ENCODE data around the gene B3GAT2. TPM values are rescaled to one million over a fixed set of nuclear protein-coding genes. Genes with fewer than 3 reads are reported as not detected.

B3GAT2 gene
- polyA plus RNA-seq, 1 donor (not counting 4 experiments of a cell fraction or from before 2014, with no cell fraction given) = 0.01 TPM

DNA sequence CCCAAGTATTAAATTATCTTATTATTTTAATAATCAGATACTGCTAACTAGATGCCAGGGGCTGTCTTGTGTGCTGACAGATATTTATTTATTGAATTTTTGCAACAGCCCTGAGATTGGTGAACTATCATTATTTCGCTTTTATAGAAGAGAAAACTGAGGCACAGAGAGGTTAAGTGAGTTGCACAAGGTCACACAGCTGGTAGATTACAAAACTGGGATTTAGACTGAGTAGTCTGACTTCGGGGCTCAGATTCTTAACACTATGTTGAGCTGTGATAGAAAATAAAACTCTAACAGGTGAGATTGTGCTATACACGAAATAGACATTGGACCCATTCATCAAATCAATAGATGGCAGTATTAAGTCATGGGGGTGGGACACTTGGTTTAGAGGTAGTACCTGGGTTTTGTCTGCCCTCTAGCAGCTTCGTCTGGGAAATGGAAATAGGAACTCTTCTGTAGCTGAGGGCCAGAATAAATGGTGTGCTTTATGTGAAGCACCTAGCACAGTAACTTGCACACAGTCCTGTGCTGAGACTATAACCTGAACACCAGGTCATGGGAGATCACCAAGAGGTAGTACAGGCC, 113.4 kb downstream of the B3GAT2 start:
- Histone ChIP-seq H3K36me3 (ENCODE audit: control insufficient read depth in 2 of 2, extremely low read depth in 1 of 2, insufficient read depth in 2 of 2, low read length in 2 of 2) (no peaks in the 10 kb centered on the region), H2AFZ (ENCODE audit: control insufficient read depth, low read length) (no peak overlapping the region), H3K4me1 (ENCODE audit: control insufficient read depth, extremely low read depth, insufficient read depth, low read length) (peaks cover 6% of the 10 kb centered on the region), H3K9me3 (ENCODE audit: control insufficient read depth, low read depth, low read length) (no peaks in the 10 kb centered on the region), H3K9me1 (ENCODE audit: control insufficient read depth, extremely low read depth, insufficient read depth, low read length) (no peaks in the 10 kb centered on the region), H4K20me1 (ENCODE audit: control insufficient read depth, extremely low read depth, insufficient read depth, low read length) (no peaks in the 10 kb centered on the region), H3K9ac (ENCODE audit: control insufficient read depth, extremely low read depth, insufficient read depth, low read length) (no peak overlapping the region), H3K4me2 (ENCODE audit: control insufficient read depth, extremely low read depth, insufficient read depth, low read depth, low read length) (no peak overlapping the region), H3K27ac (ENCODE audit: control insufficient read depth, insufficient read depth, low read length) (no peak overlapping the region), H3K79me2 (ENCODE audit: control insufficient read depth, insufficient read depth, low read length) (no peaks in the 10 kb centered on the region), H3K4me3 (ENCODE audit: control insufficient read depth in 2 of 3, extremely low read depth in 1 of 3, insufficient read depth in 2 of 3, low read depth in 1 of 3, low read length in 3 of 3) (no peak overlapping the region), H3K27me3 (ENCODE audit: control insufficient read depth, extremely low read depth, insufficient read depth, low read length) (no peaks in the 10 kb centered on the region)
- FAIRE-seq (no peak), DNase-seq (ENCODE audit: low read depth, low spot score) (no peak)
- no peak for TF ChIP-seq EZH2 (IDR thresholded peaks at IDR 0.05; ENCODE audit: low read length)
- peak in 1 of 3 experiments; percentile 3 for TF ChIP-seq CTCF (optimal IDR thresholded peaks at IDR 0.05 in 1 of 3, IDR thresholded peaks at IDR 0.05 in 1 of 3, conservative IDR thresholded peaks at IDR 0.05 in 1 of 3; ENCODE audit: extremely low read depth in 1 of 3, insufficient read depth in 2 of 3, low read length in 3 of 3)
- dilution Hi-C loops (cut with MboI; ENCODE audit: extremely low pct_ligation_motif_present, low sequenced_read_pairs) = no loop called here

DNA sequence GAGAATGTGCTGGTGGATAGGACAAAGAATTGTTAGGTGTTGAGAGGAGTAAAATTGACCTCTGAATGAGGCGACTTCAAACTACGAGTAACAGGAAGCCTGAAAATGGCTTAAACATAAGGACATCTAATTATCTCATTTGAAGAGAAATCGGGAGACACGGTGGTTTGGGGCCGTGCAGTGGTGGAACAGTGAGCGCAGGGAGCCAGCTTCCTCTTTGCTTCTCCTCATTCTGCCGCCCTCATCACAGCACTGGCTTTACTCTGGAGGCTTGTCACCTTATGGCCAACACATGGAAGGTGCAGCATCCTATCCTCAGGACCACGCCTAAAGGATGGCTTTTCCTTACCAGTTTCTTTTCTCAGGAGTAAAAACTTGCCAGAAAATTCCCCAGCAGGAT, 114.3 kb downstream of the B3GAT2 start:
- Histone ChIP-seq H3K9me1 (ENCODE audit: control insufficient read depth, extremely low read depth, insufficient read depth, low read length) (no peaks in the 10 kb centered on the region), H3K4me1 (ENCODE audit: control insufficient read depth, extremely low read depth, insufficient read depth, low read length) (peaks cover 6% of the 10 kb centered on the region), H3K27me3 (ENCODE audit: control insufficient read depth, extremely low read depth, insufficient read depth, low read length) (no peaks in the 10 kb centered on the region), H3K9me3 (ENCODE audit: control insufficient read depth, low read depth, low read length) (no peaks in the 10 kb centered on the region), H3K36me3 (ENCODE audit: control insufficient read depth in 2 of 2, extremely low read depth in 1 of 2, insufficient read depth in 2 of 2, low read length in 2 of 2) (no peaks in the 10 kb centered on the region), H4K20me1 (ENCODE audit: control insufficient read depth, extremely low read depth, insufficient read depth, low read length) (no peaks in the 10 kb centered on the region), H3K9ac (ENCODE audit: control insufficient read depth, extremely low read depth, insufficient read depth, low read length) (no peak overlapping the region), H3K4me3 (ENCODE audit: control insufficient read depth in 2 of 3, extremely low read depth in 1 of 3, insufficient read depth in 2 of 3, low read depth in 1 of 3, low read length in 3 of 3) (no peak overlapping the region), H3K27ac (ENCODE audit: control insufficient read depth, insufficient read depth, low read length) (no peak overlapping the region), H3K79me2 (ENCODE audit: control insufficient read depth, insufficient read depth, low read length) (no peaks in the 10 kb centered on the region), H3K4me2 (ENCODE audit: control insufficient read depth, extremely low read depth, insufficient read depth, low read depth, low read length) (no peak overlapping the region), H2AFZ (ENCODE audit: control insufficient read depth, low read length) (no peak overlapping the region)
- dilution Hi-C loops (cut with MboI; ENCODE audit: extremely low pct_ligation_motif_present, low sequenced_read_pairs) = no loop called here
- FAIRE-seq (no peak), DNase-seq (ENCODE audit: low read depth, low spot score) (no peak)
- no peak for TF ChIP-seq CTCF (optimal IDR thresholded peaks at IDR 0.05 in 1 of 3, IDR thresholded peaks at IDR 0.05 in 1 of 3, conservative IDR thresholded peaks at IDR 0.05 in 1 of 3; ENCODE audit: extremely low read depth in 1 of 3, insufficient read depth in 2 of 3, low read length in 3 of 3)
- no peak for TF ChIP-seq EZH2 (IDR thresholded peaks at IDR 0.05; ENCODE audit: low read length)
